Cardiac fibroblast (primary cell): ENCODE measurements around the gene NOL4L.

Experiments used
- DNase-seq, 2 donors: peaks; one replicate each; pipeline versions ENCODE4 v3.0.0 to v3.0.0-alpha.2; 2010; ENCODE audit warnings: low read depth in 2 of 2
- H3K4me3 ChIP-seq, 2 donors: replicated peaks in 1 of 2; 1 replicate in 1 of 2; 2 replicates in 1 of 2; pipeline ENCODE4 v1.5.1; 2011; ENCODE audit warnings: low read depth in 2 of 2, low read length in 2 of 2, mild to moderate bottlenecking in 2 of 2, moderate library complexity in 1 of 2
- TF ChIP-seq, protein P1 (sequence below): IDR thresholded peaks from one replicate; pipeline ENCODE4 v1.5.1; 2011; ENCODE audit warnings: low read depth, mild to moderate bottlenecking, low read length, inconsistent platforms

NOL4L gene

DNA sequence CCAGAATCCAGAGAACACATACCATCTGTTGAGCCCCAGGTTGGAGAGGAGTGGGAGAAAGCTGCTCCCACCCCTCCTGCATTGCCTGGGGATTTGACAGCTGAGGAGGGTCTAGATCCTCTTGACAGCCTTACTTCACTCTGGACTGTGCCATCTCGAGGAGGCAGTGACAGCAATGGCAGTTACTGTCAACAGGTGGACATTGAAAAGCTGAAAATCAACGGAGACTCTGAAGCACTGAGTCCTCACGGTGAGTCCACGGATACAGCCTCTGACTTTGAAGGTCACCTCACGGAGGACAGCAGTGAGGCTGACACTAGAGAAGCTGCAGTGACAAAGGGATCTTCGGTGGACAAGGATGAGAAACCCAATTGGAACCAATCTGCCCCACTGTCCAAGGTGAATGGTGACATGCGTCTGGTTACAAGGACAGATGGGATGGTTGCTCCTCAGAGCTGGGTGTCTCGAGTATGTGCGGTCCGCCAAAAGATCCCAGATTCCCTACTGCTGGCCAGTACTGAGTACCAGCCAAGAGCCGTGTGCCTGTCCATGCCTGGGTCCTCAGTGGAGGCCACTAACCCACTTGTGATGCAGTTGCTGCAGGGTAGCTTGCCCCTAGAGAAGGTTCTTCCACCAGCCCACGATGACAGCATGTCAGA lies 149.6 kb downstream of the NOL4L start:
- DNase-seq = no peak
- H3K4me3 ChIP-seq = no peak overlapping the region
- TF ChIP-seq, protein P1, sequence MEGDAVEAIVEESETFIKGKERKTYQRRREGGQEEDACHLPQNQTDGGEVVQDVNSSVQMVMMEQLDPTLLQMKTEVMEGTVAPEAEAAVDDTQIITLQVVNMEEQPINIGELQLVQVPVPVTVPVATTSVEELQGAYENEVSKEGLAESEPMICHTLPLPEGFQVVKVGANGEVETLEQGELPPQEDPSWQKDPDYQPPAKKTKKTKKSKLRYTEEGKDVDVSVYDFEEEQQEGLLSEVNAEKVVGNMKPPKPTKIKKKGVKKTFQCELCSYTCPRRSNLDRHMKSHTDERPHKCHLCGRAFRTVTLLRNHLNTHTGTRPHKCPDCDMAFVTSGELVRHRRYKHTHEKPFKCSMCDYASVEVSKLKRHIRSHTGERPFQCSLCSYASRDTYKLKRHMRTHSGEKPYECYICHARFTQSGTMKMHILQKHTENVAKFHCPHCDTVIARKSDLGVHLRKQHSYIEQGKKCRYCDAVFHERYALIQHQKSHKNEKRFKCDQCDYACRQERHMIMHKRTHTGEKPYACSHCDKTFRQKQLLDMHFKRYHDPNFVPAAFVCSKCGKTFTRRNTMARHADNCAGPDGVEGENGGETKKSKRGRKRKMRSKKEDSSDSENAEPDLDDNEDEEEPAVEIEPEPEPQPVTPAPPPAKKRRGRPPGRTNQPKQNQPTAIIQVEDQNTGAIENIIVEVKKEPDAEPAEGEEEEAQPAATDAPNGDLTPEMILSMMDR = no peak

DNA sequence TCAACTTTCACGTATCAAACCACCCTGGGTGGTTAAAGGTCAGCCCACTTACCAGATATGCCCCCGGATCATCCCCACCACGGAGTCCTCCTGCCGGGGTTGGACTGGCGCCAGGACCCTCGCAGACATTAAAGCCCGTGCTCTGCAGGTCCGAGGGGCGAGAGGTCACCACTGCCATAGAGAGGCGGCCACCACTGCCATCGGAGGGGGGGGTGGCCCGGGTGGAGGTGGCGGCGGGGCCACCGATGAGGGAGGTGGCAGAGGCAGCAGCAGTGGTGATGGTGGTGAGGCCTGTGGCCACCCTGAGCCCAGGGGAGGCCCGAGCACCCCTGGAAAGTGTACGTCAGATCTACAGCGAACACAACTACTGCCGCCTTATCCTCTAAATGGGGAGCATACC lies 150.7 kb downstream of the NOL4L start:
- DNase-seq = no peak
- H3K4me3 ChIP-seq = no peak overlapping the region
- TF ChIP-seq, protein P1 = no peak

DNA sequence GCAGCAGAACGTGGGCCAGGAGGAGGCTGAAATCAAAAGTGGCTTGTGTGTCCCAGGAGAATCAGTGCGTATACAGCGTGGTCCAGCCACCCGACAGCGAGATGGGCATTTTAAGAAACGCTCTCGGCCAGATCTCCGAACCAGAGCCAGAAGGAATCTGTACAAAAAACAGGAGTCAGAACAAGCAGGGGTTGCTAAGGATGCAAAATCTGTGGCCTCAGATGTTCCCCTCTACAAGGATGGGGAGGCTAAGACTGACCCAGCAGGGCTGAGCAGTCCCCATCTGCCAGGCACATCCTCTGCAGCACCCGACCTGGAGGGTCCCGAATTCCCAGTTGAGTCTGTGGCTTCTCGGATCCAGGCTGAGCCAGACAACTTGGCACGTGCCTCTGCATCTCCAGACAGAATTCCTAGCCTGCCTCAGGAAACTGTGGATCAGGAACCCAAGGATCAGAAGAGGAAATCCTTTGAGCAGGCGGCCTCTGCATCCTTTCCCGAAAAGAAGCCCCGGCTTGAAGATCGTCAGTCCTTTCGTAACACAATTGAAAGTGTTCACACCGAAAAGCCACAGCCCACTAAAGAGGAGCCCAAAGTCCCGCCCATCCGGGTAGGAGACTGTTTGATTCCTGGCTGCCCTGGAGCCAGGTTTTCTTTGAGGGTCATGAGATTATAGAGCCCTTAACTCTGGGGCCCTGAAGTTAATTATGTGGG lies 151.7 kb downstream of the NOL4L start:
- TF ChIP-seq, protein P1 = no peak
- DNase-seq = no peak
- H3K4me3 ChIP-seq = no peak overlapping the region

DNA sequence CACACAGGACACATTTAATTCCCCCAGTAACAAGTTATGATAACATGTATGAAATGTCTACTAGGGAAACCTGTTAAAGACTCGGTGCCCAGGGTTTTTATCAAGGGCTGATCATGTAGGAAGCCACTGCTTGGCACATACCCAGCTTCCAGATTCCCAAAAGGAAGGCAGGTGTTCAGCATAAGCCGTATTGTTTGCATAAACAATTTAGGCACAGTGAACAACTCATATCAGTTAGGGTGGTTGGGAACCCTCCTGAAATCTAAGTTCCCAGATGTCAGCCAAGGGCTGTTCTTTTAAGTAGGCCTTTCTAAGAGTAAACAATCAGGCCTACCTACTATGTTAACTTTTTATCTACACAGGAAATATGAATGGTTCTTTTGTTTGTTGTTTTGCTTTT lies 152.9 kb downstream of the NOL4L start:
- H3K4me3 ChIP-seq = no peak overlapping the region
- DNase-seq = no peak
- TF ChIP-seq, protein P1 = no peak

DNA sequence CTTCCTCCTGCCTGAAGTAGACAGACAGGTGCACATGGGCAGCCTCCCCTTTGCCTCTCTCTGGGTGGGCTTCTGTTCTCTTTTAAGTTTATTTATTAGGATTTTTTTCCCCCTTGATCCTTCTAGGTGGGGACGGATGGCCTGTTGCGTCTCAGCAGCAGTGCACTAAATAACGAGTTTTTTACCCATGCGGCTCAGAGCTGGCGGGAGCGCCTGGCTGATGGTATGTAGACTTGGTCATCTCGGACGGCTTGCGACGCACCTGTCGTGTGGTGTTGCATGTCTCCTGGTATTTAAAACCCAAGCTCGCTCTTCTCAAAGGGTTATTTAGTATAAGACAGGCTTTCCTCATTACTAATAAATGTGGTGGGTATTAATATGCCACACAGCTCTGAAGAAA lies 153.7 kb downstream of the NOL4L start:
- TF ChIP-seq, protein P1 = no peak
- no peak for DNase-seq
- H3K4me3 ChIP-seq = no peak overlapping the region

DNA sequence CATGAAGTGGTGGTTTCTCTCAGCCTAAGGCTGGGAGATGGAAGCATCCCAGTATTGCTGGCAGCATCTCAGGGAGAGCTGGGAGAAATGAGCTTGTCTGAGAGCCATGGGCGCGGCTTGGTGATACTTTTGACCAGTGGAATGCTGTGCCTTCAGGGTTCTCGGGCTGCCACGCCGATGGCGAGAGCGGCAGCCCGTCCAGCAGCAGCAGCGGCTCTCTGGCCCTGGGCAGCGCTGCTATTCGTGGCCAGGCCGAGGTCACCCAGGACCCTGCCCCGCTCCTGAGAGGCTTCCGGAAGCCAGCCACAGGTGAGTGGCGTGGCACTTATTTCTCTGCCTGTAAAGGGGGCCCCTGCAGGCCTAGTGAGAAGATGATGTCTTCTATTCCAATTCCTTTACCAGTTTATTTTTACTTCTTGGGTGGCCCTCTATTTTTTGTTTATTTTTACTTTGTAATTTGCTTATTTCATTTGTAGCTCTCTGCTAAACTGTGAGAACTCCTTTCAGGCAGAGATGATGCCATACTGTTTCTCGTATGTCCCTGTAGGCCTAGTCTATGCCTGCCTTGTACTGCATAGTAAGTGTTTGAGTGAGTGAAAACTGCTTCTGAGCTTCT lies 155.3 kb downstream of the NOL4L start:
- TF ChIP-seq, protein P1 = no peak
- no peak overlapping the region for H3K4me3 ChIP-seq
- no peak for DNase-seq
